DMS153 (cell line): ENCODE results near the gene GNL1.

Source experiments
- DNase-seq: peaks from one replicate; lab custom pipeline; 2025; lab: John Stamatoyannopoulos, UW

The GNL1 gene, protein sequence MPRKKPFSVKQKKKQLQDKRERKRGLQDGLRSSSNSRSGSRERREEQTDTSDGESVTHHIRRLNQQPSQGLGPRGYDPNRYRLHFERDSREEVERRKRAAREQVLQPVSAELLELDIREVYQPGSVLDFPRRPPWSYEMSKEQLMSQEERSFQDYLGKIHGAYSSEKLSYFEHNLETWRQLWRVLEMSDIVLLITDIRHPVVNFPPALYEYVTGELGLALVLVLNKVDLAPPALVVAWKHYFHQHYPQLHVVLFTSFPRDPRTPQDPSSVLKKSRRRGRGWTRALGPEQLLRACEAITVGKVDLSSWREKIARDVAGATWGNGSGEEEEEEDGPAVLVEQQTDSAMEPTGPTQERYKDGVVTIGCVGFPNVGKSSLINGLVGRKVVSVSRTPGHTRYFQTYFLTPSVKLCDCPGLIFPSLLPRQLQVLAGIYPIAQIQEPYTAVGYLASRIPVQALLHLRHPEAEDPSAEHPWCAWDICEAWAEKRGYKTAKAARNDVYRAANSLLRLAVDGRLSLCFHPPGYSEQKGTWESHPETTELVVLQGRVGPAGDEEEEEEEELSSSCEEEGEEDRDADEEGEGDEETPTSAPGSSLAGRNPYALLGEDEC

DNA sequence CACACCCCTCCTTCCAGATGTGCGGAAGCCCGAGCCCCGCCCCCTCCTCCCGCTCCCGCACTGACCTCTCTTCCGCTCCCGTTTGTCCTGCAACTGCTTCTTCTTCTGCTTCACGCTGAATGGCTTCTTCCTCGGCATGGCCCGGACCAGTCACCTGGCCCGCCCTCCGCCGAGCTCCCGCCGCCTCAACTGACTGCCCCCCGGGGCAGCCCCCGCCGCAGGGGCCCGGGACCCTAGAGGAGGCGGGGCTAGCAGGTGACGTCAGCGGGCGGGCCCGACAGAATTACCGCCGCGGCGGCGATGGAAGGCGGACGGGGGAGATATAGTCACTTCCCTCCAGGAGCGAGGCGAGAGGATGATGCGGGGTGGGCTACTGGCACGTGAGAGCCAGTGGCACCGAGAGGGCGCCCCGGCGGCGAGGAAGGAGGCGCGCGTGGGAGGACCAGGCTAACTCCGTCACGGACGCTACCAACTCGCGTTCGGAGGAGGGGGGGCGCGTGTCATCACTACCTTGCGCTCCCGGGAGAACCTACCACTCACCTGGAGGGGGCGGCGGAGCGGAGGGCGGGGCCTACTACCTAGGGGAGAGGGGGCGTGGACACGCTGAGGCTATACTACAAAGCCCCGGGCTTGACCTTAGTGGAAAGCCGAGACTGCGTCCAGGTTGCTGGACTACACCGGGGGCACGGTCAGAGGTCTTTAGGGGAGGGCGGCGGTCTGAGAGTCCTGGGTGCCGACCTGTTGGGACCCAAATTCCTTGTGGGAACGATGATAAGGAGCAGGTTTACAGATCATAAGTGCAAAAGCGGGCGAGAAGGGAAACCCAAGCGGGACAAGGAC lies at the start of gene GNL1:
GNL1 (minus strand) TSS at position 424 of the 840 bp plus-strand sequence; CDS start at position 138, 286 bp downstream.
- peak; percentile 80 for DNase-seq

DNA sequence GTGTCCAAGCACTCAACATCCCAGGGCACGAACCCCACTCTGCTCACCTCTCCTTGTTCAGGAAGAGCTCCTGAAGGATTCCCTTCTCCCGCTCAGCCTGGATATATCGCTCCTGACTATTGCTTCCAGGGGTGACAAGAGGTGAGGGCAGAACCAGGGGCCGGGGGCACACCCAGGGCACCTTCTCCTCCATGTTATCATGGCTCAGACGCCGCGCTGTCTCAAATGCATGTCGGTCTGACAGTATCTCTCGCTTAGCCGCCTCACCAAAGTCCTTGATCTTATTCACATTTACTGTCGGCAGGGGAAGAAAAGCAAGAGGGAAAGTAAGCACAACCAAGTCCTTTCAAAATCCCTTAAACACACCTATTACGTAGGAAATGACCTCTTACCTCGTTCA lies 47.7 kb upstream of the GNL1 start:
- DNase-seq, result no peak

DNA sequence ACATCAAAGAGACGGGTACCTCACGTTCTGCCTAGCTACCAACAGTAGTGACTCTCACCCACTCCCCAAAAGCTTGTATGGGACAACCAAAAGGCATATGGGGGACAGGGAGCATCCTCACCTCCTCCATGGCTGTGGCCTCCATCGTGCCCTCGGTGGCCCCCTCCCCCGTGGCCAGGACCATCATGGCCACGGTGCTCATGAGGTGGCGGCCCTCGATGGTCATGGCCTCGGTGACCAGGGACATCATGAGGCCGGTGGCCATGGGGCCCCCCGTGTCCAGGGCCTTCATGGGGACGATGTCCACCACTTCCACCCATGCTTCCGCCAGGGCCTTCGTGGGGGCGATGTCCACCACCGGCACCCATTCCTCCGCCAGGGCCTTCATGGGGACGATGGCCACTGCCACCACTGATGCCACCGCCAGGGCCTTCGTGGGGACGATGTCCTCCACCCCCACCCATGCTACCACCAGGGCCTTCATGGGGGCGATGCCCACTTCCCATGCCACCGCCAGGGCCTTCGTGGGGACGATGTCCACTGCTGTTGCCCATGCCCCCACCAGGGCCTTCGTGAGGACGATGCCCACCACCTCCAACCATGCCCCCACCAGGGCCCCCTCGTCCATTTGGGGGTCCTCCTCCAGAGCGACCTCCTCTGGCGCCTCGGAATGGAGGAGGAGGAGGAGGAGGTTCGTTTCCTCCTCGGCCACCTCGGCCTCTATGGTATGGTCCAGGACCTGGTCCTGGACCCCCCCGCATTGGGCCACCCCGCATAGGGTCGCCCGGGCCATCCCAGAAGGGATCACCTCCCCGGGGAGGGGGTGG lies 45.7 kb upstream of the GNL1 start:
- no peak for DNase-seq

- DNase-seq, result no peak
Observed at GRCh38 chr6:30601436-30601814, 45.1 kb upstream of the GNL1 start.

DNA sequence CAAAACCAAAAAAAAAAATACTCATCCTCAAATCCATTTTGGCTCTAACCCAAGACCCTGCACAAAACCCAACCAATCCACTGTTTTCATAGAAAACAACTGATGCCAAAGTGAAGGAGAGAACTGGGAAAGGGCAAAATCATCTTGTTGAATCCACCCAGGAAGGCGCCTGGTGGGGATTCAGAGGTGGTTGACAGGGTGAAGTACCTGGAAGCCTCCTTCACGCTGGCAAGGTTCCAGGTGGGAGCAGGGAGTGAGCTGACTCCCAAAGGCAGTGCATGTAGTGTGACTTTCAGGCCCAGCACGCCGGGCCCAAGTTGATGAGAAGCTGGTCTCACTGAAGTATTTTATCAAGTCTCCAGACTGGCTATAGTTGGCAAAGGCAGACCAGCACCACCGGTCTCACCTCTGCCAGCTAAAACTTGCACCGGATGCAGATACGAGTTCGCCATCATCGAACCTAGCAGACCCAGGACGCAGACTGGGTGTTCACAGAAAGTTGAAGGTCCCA lies 44.2 kb upstream of the GNL1 start:
- no peak for DNase-seq

- DNase-seq, result no peak
Observed at GRCh38 chr6:30599625-30600324, 43.5 kb upstream of the GNL1 start.

- no peak for DNase-seq
Observed at GRCh38 chr6:30598912-30599624, 42.8 kb upstream of the GNL1 start.

- peak; percentile 30 for DNase-seq
Observed at GRCh38 chr6:30597315-30598144, 41.2 kb upstream of the GNL1 start.

DNA sequence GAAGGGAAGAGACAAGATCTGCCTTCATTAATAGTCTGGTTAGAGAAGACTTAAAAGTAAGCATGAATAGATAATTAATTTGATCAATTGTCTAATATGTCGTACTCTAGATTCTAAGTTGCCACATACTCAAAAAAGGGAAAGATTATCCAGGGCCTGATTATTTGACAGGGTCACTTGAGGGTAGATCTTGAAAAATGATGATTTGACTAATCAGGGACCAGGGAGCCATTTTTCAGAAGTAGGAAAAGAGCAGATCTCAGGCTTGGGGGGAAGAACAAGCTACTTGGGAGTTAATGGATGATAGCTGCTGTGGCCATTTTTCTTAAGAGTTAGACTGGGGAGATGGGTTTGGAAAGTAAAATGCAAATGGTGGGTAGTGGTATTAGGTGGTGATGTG lies 36.0 kb upstream of the GNL1 start:
- no peak for DNase-seq

DNA sequence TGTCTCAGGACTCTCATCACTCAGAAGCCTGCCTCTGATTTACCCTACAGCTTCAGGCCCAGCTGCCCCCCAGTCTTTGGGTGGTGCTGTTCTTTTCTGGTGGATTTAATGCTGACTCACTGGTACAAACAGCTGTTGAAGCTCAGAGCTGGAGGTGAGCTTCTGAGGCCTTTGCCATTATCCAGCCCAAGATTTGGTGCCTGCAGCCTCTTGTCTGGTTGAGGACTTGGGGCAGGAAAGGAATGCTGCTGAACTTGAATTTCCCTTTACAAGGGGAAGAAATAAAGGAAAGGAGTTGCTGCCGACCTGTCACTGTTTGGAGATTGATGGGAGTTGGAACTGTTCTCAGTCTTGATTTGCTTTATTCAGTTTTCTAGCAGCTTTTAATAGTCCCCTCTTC lies 34.7 kb upstream of the GNL1 start:
- DNase-seq, result no peak

DNA sequence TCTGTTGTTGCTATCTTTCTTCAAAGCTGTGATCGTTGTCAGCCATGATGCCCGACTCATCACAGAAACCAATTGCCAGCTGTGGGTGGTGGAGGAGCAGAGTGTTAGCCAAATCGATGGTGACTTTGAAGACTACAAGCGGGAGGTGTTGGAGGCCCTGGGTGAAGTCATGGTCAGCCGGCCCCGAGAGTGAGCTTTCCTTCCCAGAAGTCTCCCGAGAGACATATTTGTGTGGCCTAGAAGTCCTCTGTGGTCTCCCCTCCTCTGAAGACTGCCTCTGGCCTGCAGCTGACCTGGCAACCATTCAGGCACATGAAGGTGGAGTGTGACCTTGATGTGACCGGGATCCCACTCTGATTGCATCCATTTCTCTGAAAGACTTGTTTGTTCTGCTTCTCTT lies 34.2 kb upstream of the GNL1 start:
- DNase-seq, result no peak

DNA sequence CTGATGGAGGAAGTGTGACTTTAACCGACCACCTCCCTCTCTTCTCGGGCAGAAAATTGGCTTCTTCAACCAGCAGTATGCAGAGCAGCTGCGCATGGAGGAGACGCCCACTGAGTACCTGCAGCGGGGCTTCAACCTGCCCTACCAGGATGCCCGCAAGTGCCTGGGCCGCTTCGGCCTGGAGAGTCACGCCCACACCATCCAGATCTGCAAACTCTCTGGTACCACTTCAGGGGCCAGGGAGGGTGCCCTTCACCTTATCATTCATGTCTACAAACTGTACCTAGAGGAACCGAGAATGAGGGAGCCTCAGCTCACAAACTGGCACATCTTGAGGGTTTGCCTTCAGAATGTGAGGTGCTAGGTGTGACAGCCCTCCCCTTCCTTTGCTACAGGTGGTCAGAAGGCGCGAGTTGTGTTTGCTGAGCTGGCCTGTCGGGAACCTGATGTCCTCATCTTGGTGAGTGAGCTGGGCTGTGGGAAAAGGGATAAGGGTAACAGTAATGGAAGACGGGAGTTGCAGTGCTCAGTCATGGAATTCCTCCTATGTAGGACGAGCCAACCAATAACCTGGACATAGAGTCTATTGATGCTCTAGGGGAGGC lies 33.6 kb upstream of the GNL1 start:
- DNase-seq, result no peak

DNA sequence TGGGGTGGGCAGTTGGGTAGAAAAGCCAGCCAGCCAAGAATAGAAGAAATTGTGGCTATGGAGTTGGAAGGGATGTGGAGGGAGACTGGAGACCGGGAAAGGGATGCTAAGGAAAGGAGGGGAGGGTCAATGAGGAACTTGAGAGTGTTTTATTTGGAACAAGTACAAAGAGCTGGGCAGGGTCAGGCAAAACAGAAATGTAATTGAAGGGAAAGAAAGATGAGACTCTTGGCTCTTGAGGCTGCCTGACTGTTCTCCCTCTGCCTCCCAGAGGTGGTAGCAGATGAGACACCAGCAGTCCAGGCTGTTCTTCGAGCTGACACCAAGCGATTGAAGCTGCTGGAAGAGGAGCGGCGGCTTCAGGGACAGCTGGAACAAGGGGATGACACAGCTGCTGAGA lies 27.6 kb upstream of the GNL1 start:
- no peak for DNase-seq

DNA sequence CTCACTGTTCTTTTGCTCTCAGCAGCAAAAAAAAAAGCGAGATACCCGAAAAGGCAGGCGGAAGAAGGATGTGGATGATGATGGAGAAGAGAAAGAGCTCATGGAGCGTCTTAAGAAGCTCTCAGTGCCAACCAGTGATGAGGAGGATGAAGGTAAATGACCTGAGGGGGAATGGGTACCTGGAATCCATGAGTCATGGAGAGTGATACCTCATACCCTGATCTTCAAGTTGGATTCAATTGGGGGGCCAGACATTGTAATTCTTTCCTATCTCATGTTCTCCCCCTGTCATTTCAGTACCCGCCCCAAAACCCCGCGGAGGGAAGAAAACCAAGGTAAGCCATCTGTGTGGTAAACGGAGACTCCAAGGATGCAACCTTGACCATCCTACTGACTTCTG lies 21.8 kb upstream of the GNL1 start:
- no peak for DNase-seq

GRCh38 chr6:30573113-30573512 lies 16.8 kb upstream of the GNL1 start:
- no peak for DNase-seq

DNA sequence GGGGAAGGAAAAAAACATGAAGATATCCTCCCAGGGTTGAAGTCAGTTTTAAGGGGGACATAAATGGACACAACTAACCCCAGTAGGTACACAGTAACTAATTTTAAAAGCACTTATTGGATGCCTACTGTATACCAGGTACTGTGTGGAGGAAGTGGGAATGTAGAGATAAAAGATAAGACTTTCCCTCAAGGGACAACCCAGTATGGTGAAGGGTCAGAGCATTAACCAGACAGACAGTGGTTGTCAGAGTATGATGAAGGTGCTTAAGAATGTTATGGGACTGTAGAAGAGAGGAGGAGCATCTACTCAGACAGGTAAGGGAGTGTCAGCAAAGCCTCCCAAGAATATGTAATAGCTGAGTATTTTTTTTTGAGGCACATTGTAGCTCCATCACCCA lies 15.9 kb upstream of the GNL1 start:
- no peak for DNase-seq

DNA sequence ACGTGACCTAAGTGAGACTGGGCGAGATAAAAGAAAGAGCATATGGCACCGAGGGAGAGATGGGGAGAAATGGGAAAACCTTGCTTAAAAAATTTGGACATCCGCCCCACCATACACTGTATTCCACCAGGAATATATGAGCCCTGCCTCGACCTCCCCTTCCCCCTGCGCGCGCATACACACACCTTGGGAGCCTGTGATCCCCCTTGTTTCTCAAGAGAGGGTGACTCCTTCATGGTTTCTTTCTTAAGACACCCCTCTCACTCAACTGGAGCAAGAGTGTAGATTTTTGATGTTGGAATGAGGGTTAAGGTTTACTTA lies 15.4 kb upstream of the GNL1 start:
- no peak for DNase-seq

DNA sequence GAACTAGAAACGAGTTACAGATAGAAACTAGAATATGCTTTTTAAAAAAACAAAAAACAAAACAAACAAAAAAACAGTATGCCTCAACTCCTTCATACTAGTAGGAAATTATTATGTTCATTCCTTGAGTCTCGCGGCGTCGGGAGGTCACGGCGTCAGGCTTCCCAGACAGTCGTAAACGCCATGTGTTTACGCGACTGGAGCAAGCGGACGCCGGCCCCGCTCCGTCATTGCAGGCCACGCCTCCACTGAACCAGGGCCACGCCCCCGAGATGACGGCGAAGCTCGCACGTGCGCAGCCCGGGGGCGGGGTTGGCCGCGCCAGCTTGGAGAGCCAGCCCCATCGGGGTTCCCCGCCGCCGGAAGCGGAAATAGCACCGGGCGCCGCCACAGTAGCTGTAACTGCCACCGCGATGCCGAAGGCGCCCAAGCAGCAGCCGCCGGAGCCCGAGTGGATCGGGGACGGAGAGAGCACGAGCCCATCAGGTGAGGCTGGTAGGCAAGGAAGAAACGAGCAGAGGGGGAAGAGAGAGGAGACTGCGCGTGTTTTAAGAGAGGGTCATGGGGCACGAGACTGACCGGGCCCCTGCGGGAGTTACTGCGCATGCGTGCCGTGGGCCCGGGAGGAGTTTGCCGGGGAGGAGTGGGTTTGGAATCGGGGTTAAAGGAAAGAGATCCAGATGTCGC lies 14.9 kb upstream of the GNL1 start, which contains the start of gene ABCF1:
ABCF1 (plus strand) TSS at position 368 of the 687 bp plus-strand sequence; CDS start at position 414, 46 bp downstream.
- DNase-seq, result peak; percentile 91

DNA sequence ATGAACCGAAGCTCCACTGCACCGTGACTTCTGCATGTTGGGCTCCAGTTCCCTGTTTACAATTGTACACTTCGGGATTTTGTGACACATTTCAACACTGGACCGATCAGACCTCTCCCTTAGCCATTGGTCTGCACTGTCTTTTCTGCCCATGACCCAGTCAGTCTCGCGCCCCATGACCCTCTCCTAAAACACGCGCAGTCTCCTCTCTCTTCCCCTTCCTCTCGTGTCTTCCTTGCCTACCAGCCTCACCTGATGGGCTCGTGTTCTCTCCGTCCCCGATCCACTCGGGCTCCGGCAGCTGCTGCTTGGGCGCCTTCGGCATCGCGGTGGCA lies 14.4 kb upstream of the GNL1 start:
- no peak for DNase-seq
